ENCODE measurements around the gene SLC1A4. TPM values are rescaled to one million over a fixed set of nuclear protein-coding genes. Genes with fewer than 3 reads are reported as not detected.

Gene SLC1A4
- total RNA-seq, 4 donors from 2014 or later, result 12.9 to 39.5 (median 29.0) TPM

GRCh38 chr2:64951306-64951953 lies 37.8 kb upstream of the SLC1A4 start:
- no peak for DNase-seq (ENCODE audit: low spot score in 2 of 2)
- Histone ChIP-seq H3K36me3 (no peaks in the 10 kb centered on the region), H3K4me1 (peaks cover 30% of the 10 kb centered on the region), H3K27me3 (no peaks in the 10 kb centered on the region), H3K4me3 (no peak overlapping the region), H3K9me3 (no peaks in the 10 kb centered on the region), H3K27ac (no peak overlapping the region)
- TF ChIP-seq CTCF (IDR thresholded peaks at IDR 0.05) (no peak), POLR2A (IDR thresholded peaks at IDR 0.05) (no peak), EP300 (IDR thresholded peaks at IDR 0.05) (no peak), POLR2AphosphoS5 (IDR thresholded peaks at IDR 0.05) (no peak)
- WGBS, result 62% methylated on average over 5 of the region's 5 CpGs

GRCh38 chr2:64952096-64952495 lies 37.1 kb upstream of the SLC1A4 start:
- Histone ChIP-seq H3K27ac (no peak overlapping the region), H3K4me1 (peaks cover 24% of the 10 kb centered on the region), H3K36me3 (no peaks in the 10 kb centered on the region), H3K9me3 (no peaks in the 10 kb centered on the region), H3K27me3 (no peaks in the 10 kb centered on the region), H3K4me3 (no peak overlapping the region)
- DNase-seq (ENCODE audit: low spot score in 2 of 2), result no peak
- 81% methylated on average over 6 of the region's 6 CpGs for WGBS
- no peak for TF ChIP-seq POLR2A (IDR thresholded peaks at IDR 0.05)
- no peak for TF ChIP-seq CTCF (IDR thresholded peaks at IDR 0.05)
- no peak for TF ChIP-seq POLR2AphosphoS5 (IDR thresholded peaks at IDR 0.05)
- no peak for TF ChIP-seq EP300 (IDR thresholded peaks at IDR 0.05)

- DNase-seq (ENCODE audit: low spot score in 2 of 2), result no peak
- Histone ChIP-seq H3K4me3 (no peak overlapping the region), H3K27me3 (no peaks in the 10 kb centered on the region), H3K9me3 (no peaks in the 10 kb centered on the region), H3K36me3 (no peaks in the 10 kb centered on the region), H3K4me1 (peaks cover 18% of the 10 kb centered on the region), H3K27ac (no peak overlapping the region)
- WGBS, result 94% methylated on average over 15 of the region's 15 CpGs
- TF ChIP-seq POLR2AphosphoS5 (IDR thresholded peaks at IDR 0.05) (no peak), EP300 (IDR thresholded peaks at IDR 0.05) (no peak), POLR2A (IDR thresholded peaks at IDR 0.05) (no peak), CTCF (IDR thresholded peaks at IDR 0.05) (no peak)
Measured at GRCh38 chr2:64952511-64953482, 36.4 kb upstream of the SLC1A4 start.

GRCh38 chr2:64955467-64955866 lies 33.7 kb upstream of the SLC1A4 start:
- Histone ChIP-seq H3K9me3 (no peaks in the 10 kb centered on the region), H3K36me3 (no peaks in the 10 kb centered on the region), H3K27me3 (no peaks in the 10 kb centered on the region), H3K4me1 (peaks cover 10% of the 10 kb centered on the region), H3K4me3 (no peak overlapping the region), H3K27ac (no peak overlapping the region)
- no peak for DNase-seq (ENCODE audit: low spot score in 2 of 2)
- WGBS, result 89% methylated on average over 2 of the region's 2 CpGs
- TF ChIP-seq EP300 (IDR thresholded peaks at IDR 0.05), result no peak
- no peak for TF ChIP-seq CTCF (IDR thresholded peaks at IDR 0.05)
- TF ChIP-seq POLR2A (IDR thresholded peaks at IDR 0.05), result no peak
- no peak for TF ChIP-seq POLR2AphosphoS5 (IDR thresholded peaks at IDR 0.05)
